ENCODE results near the gene RIPOR1.
A peak's percentile ranks its signal among the peaks of the same experiment; 100 is the strongest.

The RIPOR1 gene

GRCh38 chr16:67537636-67538591, 9.3 kb downstream of the RIPOR1 start:
- DNase-seq (ENCODE audit: low spot score) (no peak), FAIRE-seq (no peak)

GRCh38 chr16:67538666-67539101, 10.1 kb downstream of the RIPOR1 start:
- FAIRE-seq, result no peak
- DNase-seq (ENCODE audit: low spot score), result no peak

GRCh38 chr16:67539271-67539670, 10.6 kb downstream of the RIPOR1 start:
- DNase-seq (ENCODE audit: low spot score) (no peak), FAIRE-seq (no peak)

GRCh38 chr16:67539691-67540635, 11.3 kb downstream of the RIPOR1 start:
- FAIRE-seq, result no peak
- DNase-seq (ENCODE audit: low spot score), result no peak

GRCh38 chr16:67540756-67541155, 12.1 kb downstream of the RIPOR1 start:
- DNase-seq (ENCODE audit: low spot score) (no peak), FAIRE-seq (no peak)

GRCh38 chr16:67541391-67542263, 13.0 kb downstream of the RIPOR1 start:
- FAIRE-seq, result no peak

GRCh38 chr16:67542464-67542863, 13.8 kb downstream of the RIPOR1 start:
- FAIRE-seq (no peak), DNase-seq (ENCODE audit: low spot score) (peak; percentile 67)

More at GRCh38 chr16:67541391-67542263, 13.0 kb downstream of the RIPOR1 start:
- no peak for DNase-seq (ENCODE audit: low spot score)

- no peak for FAIRE-seq
Observed at GRCh38 chr16:67543036-67543435, 14.4 kb downstream of the RIPOR1 start.

GRCh38 chr16:67543582-67543981, 15.0 kb downstream of the RIPOR1 start:
- DNase-seq (ENCODE audit: low spot score), result no peak
- FAIRE-seq, result no peak

More at GRCh38 chr16:67543036-67543435, 14.4 kb downstream of the RIPOR1 start:
- no peak for DNase-seq (ENCODE audit: low spot score)

GRCh38 chr16:67544329-67544841, 15.8 kb downstream of the RIPOR1 start:
- DNase-seq (ENCODE audit: low spot score), result no peak
- no peak for FAIRE-seq

GRCh38 chr16:67544844-67545664, 16.4 kb downstream of the RIPOR1 start:
- FAIRE-seq, result no peak
- no peak for DNase-seq (ENCODE audit: low spot score)

- FAIRE-seq (no peak), DNase-seq (ENCODE audit: low spot score) (no peak)
Observed at GRCh38 chr16:67545665-67546024, 17.0 kb downstream of the RIPOR1 start.

GRCh38 chr16:67546091-67546501, 17.5 kb downstream of the RIPOR1 start:
- no peak for FAIRE-seq
- no peak for DNase-seq (ENCODE audit: low spot score)

- DNase-seq (ENCODE audit: low spot score), result peak; percentile 78
- FAIRE-seq, result no peak
Observed at GRCh38 chr16:67546761-67547422, 18.3 kb downstream of the RIPOR1 start.

- DNase-seq (ENCODE audit: low spot score) (no peak), FAIRE-seq (no peak)
Observed at GRCh38 chr16:67547423-67548264, 19.0 kb downstream of the RIPOR1 start.

- FAIRE-seq (no peak), DNase-seq (ENCODE audit: low spot score) (no peak)
Observed at GRCh38 chr16:67548265-67549126, 19.9 kb downstream of the RIPOR1 start.

- DNase-seq (ENCODE audit: low spot score), result no peak
- no peak for FAIRE-seq
Observed at GRCh38 chr16:67549240-67549639, 20.6 kb downstream of the RIPOR1 start.
